Sigmoid colon (tissue), 7 donors: Measurements from ENCODE around the gene FAM83G. TPM values are rescaled to one million over a fixed set of nuclear protein-coding genes. Genes with fewer than 3 reads are reported as not detected.
"Not testable (repeated sequence)": the region's sequence is repeated elsewhere in the genome, so short reads cannot be mapped to it uniquely, and the experiment has no call there.

Source experiments
- DNase-seq: peaks from one replicate; pipeline ENCODE4 v3.0.0-alpha.2; 2019
- H3K27ac ChIP-seq, 4 donors: fragments of 200-600 bp; sonication (generic); one replicate each; pipeline ENCODE4 v1.5.1; 2016 to 2019; ENCODE audit warnings: mild to moderate bottlenecking in 1 of 4
- H3K27me3 ChIP-seq, 3 donors: fragments of 200-600 bp; sonication (generic); one replicate each; pipeline ENCODE4 v1.5.1; 2019; ENCODE audit warnings: mild to moderate bottlenecking in 1 of 3
- H3K36me3 ChIP-seq, 4 donors: fragments of 200-600 bp; sonication (generic); one replicate each; pipeline ENCODE4 v1.5.1; 2016 to 2019
- H3K4me1 ChIP-seq, 4 donors: fragments of 200-600 bp; sonication (generic); one replicate each; pipeline ENCODE4 v1.5.1; 2017 to 2019
- H3K4me3 ChIP-seq, 4 donors: fragments of 200-600 bp; sonication (generic); one replicate each; pipeline ENCODE4 v1.5.1; 2017 to 2019; ENCODE audit warnings: mild to moderate bottlenecking in 2 of 4, moderate library complexity in 1 of 4
- H3K9me3 ChIP-seq, 4 donors: fragments of 200-600 bp in 3 of 4; sonication (generic) in 3 of 4; one replicate each; pipeline versions ENCODE4 v1.5.1 to v1.6.1; 2013 to 2019
- CTCF ChIP-seq, 4 experiments: fragments of 450-650 bp in 3 of 4; fragments of 200-600 bp in 1 of 4; IDR thresholded peaks; one replicate each; pipeline ENCODE4 v1.5.1; 2016 to 2019; ENCODE audit warnings: antibody characterized with exemption in 4 of 4, mild to moderate bottlenecking in 3 of 4, moderate library complexity in 2 of 4
- EP300 ChIP-seq, 4 donors: sonication (generic); formaldehyde crosslinking; IDR thresholded peaks; one replicate each; pipeline ENCODE4 v1.6.1; 2017; ENCODE audit warnings: antibody characterized with exemption in 4 of 4
- POLR2A ChIP-seq, 2 donors: fragments of 450-650 bp; IDR thresholded peaks; one replicate each; pipeline ENCODE4 v1.6.1; 2016; ENCODE audit warnings: antibody characterized with exemption in 2 of 2, mild to moderate bottlenecking in 2 of 2, moderate library complexity in 2 of 2
- POLR2AphosphoS5 ChIP-seq, 4 donors: sonication (generic); formaldehyde crosslinking; IDR thresholded peaks; one replicate each; pipeline ENCODE4 v1.6.1; 2017; ENCODE audit warnings: antibody characterized with exemption in 4 of 4
- whole genome bisulfite sequencing, 2 donors: extraction: QIAGEN DNeasy Blood & Tissue Kit; methylation state at CpG; one replicate each; pipeline ENCODE4 v1.1.7; 2013; 5-methylcytosine and 5-hydroxymethylcytosine counted together
- intact Hi-C: fragments of 100-400 bp; cut with DNase I; formaldehyde crosslinking; loops from one replicate; pipeline ENCODE4 v1.15.1; 2023
- polyA plus RNA-seq, 3 donors: library from polyadenylated mRNA; stranded (reverse); fragments of 200-250 nt; gene quantifications; one replicate each; pipeline ENCODE4 v1.2.3, GENCODE V29; 2013
- total RNA-seq, 4 donors: library from RNA; depleted of rRNA; stranded (reverse); fragments of >200 nt; gene quantifications; one replicate each; pipeline ENCODE4 v1.1.0, GENCODE V29; 2016
- donor health status: healthy with polysubstance abuse.
- donor health status: Bipolar disorder and iron deficiency.
- donor health status: healthy.

Gene FAM83G
- total and polyA plus RNA-seq, 7 donors, result 2.3 to 23.8 (median 2.9) TPM

GRCh38 chr17:18956581-18956980, 48.0 kb downstream of the FAM83G start:
- Histone ChIP-seq H3K27me3 (no peaks in the 10 kb centered on the region), H3K36me3 (no peaks in the 10 kb centered on the region), H3K9me3 (no peaks in the 10 kb centered on the region), H3K4me1 (peaks cover 0 to 9% (median 6%) of the 10 kb centered on the region in 4 donors), H3K27ac (no peak overlapping the region), H3K4me3 (no peak overlapping the region)
- no peak for TF ChIP-seq EP300 (IDR thresholded peaks at IDR 0.05)
- TF ChIP-seq CTCF (IDR thresholded peaks at IDR 0.05), result no peak
- TF ChIP-seq POLR2AphosphoS5 (IDR thresholded peaks at IDR 0.05), result no peak
- TF ChIP-seq POLR2A (IDR thresholded peaks at IDR 0.05), result no peak
- 77 to 86% methylated on average over 3 of the region's 3 CpGs for WGBS, 2 donors
- intact Hi-C loops, result no loop called here
- no peak for DNase-seq

- DNase-seq, H3K9me3 ChIP-seq, H3K4me1 ChIP-seq, H3K36me3 ChIP-seq, H3K27me3 ChIP-seq, H3K4me3 ChIP-seq, intact Hi-C loops, H3K27ac ChIP-seq: not testable (repeated sequence)
- WGBS, 2 donors, result 92 to 94% methylated on average over 6 of the region's 6 CpGs
These were observed 48.5 kb downstream of the FAM83G start for GRCh38 chr17:18956021-18956420.

GRCh38 chr17:18955009-18955408, 49.6 kb downstream of the FAM83G start:
- intact Hi-C loops, result no loop called here
- DNase-seq, result no peak
- WGBS, 2 donors, result 95 to 97% methylated on average over 6 of the region's 6 CpGs

GRCh38 chr17:18954321-18954720, 50.2 kb downstream of the FAM83G start:
- no peaks in the 10 kb centered on the region for H3K27me3 ChIP-seq
- no peak overlapping the region for H3K4me3 ChIP-seq
- 90 to 94% methylated on average over 3 of the region's 3 CpGs for WGBS, 2 donors
- no peaks in the 10 kb centered on the region for H3K36me3 ChIP-seq
- H3K9me3 ChIP-seq, result no peaks in the 10 kb centered on the region
- TF ChIP-seq POLR2A (IDR thresholded peaks at IDR 0.05) (no peak), POLR2AphosphoS5 (IDR thresholded peaks at IDR 0.05) (no peak), CTCF (IDR thresholded peaks at IDR 0.05) (no peak), EP300 (IDR thresholded peaks at IDR 0.05) (no peak)
- intact Hi-C loops, result no loop called here
- H3K27ac ChIP-seq, result no peak overlapping the region
- no peaks in the 10 kb centered on the region for H3K4me1 ChIP-seq
- DNase-seq, result no peak

More at GRCh38 chr17:18955009-18955408, 49.6 kb downstream of the FAM83G start:
- no peak overlapping the region for H3K27ac ChIP-seq
- no peaks in the 10 kb centered on the region for H3K36me3 ChIP-seq
- no peaks in the 10 kb centered on the region for H3K4me1 ChIP-seq
- TF ChIP-seq CTCF (IDR thresholded peaks at IDR 0.05) (no peak), POLR2A (IDR thresholded peaks at IDR 0.05) (no peak), EP300 (IDR thresholded peaks at IDR 0.05) (no peak), POLR2AphosphoS5 (IDR thresholded peaks at IDR 0.05) (no peak)
- H3K27me3 ChIP-seq, result no peaks in the 10 kb centered on the region
- no peak overlapping the region for H3K4me3 ChIP-seq
- no peaks in the 10 kb centered on the region for H3K9me3 ChIP-seq

- 77 to 90% methylated on average over 14 of the region's 14 CpGs for WGBS, 2 donors
These were observed 51.3 kb downstream of the FAM83G start for GRCh38 chr17:18953231-18953728.

More at GRCh38 chr17:18953231-18953728, 51.3 kb downstream of the FAM83G start:
- Histone ChIP-seq H3K36me3 (no peaks in the 10 kb centered on the region), H3K27me3 (no peaks in the 10 kb centered on the region), H3K9me3 (no peaks in the 10 kb centered on the region), H3K27ac (no peak overlapping the region), H3K4me3 (no peak overlapping the region), H3K4me1 (no peaks in the 10 kb centered on the region)
- TF ChIP-seq EP300 (IDR thresholded peaks at IDR 0.05), result no peak
- DNase-seq, result no peak
- intact Hi-C loops, result no loop called here
